GM12878 (cell line): ENCODE measurements around the gene TMEM170B. TPM values are rescaled to one million over a fixed set of nuclear protein-coding genes. Genes with fewer than 3 reads are reported as not detected.

ENCODE experiments used
- ATAC-seq: fragments of 200-7000 bp; cut with Tn5 transposase; 3 replicates; pipeline ENCODE4 v1.9.1; 2020; ENCODE audit warnings: mild to moderate bottlenecking, moderate library complexity
- BruUV-seq: library from RNA; stranded (reverse); fragments of 400-500 nt; replicated peaks from 2 replicates; lab custom pipeline; 2021; lab: Mats Ljungman, UMichigan
- CTCF ChIA-PET: fragments of 300-600 bp; sonication (Branson Sonifier 250); formaldehyde crosslinking; extraction: SDS; loops from one replicate; lab custom pipeline; 2021; ENCODE audit warnings: inconsistent platforms; lab: Yijun Ruan, JAX
- POLR2A ChIA-PET: fragments of 350-600 bp; formaldehyde crosslinking; extraction: SDS; loops from one replicate; lab custom pipeline; 2021; ENCODE audit warnings: inconsistent platforms; lab: Charles Lee
- RAD21 ChIA-PET: fragments of 300-600 bp; sonication (Branson Sonifier 250); formaldehyde crosslinking; loops from one replicate; lab custom pipeline; 2023; ENCODE audit warnings: antibody characterized with exemption; ENCODE audit not compliant: unreplicated experiment; lab: Charles Lee
- SMC1A ChIA-PET: fragments of 300-600 bp; sonication (Branson Sonifier 250); formaldehyde crosslinking; loops from one replicate; lab custom pipeline; 2023; ENCODE audit not compliant: unreplicated experiment, uncharacterized antibody; lab: Charles Lee
- DNase-seq: peaks from one replicate; pipeline ENCODE4 v3.0.0-alpha.2; 2011; ENCODE audit warnings: low read depth, low spot score
- FAIRE-seq: peaks from 3 replicates; lab custom pipeline; 2011; peaks lifted over from hg19 to GRCh38; lab: Jason Lieb, UNC
- H2AFZ ChIP-seq: 2 replicates; pipeline ENCODE4 v1.6.0; 2011; ENCODE audit warnings: low read depth, low read length, control low read depth; ENCODE audit not compliant: control insufficient read depth
- H3K27ac ChIP-seq: 2 replicates; pipeline ENCODE4 v1.5.1; 2011; ENCODE audit warnings: control low read depth; ENCODE audit not compliant: control insufficient read depth, insufficient read depth
- H3K27me3 ChIP-seq, 2 experiments: replicated peaks in 1 of 2; 2 replicates each; pipeline versions ENCODE4 v1.6.0 to v1.6.1; 2011; ENCODE audit warnings: low read length in 1 of 2; ENCODE audit not compliant: control insufficient read depth in 2 of 2, insufficient read depth in 2 of 2
- H3K36me3 ChIP-seq, 2 experiments: 2 replicates each; pipeline ENCODE4 v1.5.1; 2011; ENCODE audit warnings: low read length in 1 of 2; ENCODE audit not compliant: control insufficient read depth in 2 of 2, insufficient read depth in 2 of 2
- H3K4me1 ChIP-seq: 2 replicates; pipeline ENCODE4 v1.6.1; 2011; ENCODE audit warnings: mild to moderate bottlenecking, low read length, moderate library complexity, mixed read lengths; ENCODE audit not compliant: control insufficient read depth, insufficient read depth
- H3K4me2 ChIP-seq: 2 replicates; pipeline ENCODE4 v1.6.0; 2011; ENCODE audit warnings: control low read depth; ENCODE audit not compliant: control insufficient read depth, insufficient read depth
- H3K4me3 ChIP-seq: fragments of 200-600 bp; sonication (generic); 2 replicates; pipeline ENCODE4 v1.5.1; 2016
- H3K79me2 ChIP-seq: 2 replicates; pipeline ENCODE4 v1.6.0; 2011; ENCODE audit warnings: low read length; ENCODE audit not compliant: control insufficient read depth, insufficient read depth
- H3K9ac ChIP-seq: 2 replicates; pipeline ENCODE4 v1.8.0; 2011; ENCODE audit warnings: low read length, control low read depth, mixed read lengths; ENCODE audit not compliant: control insufficient read depth, insufficient read depth
- H3K9me3 ChIP-seq: replicated peaks from 3 replicates; pipeline ENCODE4 v1.5.1; 2011; ENCODE audit warnings: mild to moderate bottlenecking, low read length; ENCODE audit not compliant: control insufficient read depth, insufficient read depth
- H4K20me1 ChIP-seq: 2 replicates; pipeline ENCODE4 v1.6.0; 2011; ENCODE audit not compliant: control insufficient read depth, insufficient read depth
- BACH1 ChIP-seq: fragments of 450-650 bp; IDR thresholded peaks from 2 replicates; pipeline ENCODE4 v1.6.1; 2017; ENCODE audit warnings: mild to moderate bottlenecking, borderline replicate concordance
- BMI1 ChIP-seq: fragments of 450-650 bp; IDR thresholded peaks from 2 replicates; pipeline ENCODE4 v1.6.1; 2016; ENCODE audit warnings: mild to moderate bottlenecking, moderate library complexity, borderline replicate concordance
- FOXM1 ChIP-seq: IDR thresholded peaks from 2 replicates; pipeline ENCODE4 v1.6.1; 2012; ENCODE audit warnings: low read depth, mild to moderate bottlenecking, inconsistent platforms, low read length, moderate library complexity
- NFYB ChIP-seq: IDR thresholded peaks from 2 replicates; pipeline ENCODE4 v1.6.1; 2011; ENCODE audit warnings: low read depth, mild to moderate bottlenecking, low read length, improper control_type of control experiment, moderate library complexity; ENCODE audit not compliant: insufficient read depth
- ZNF217 ChIP-seq: fragments of 450-650 bp; IDR thresholded peaks from 2 replicates; pipeline ENCODE4 v1.6.1; 2017; ENCODE audit warnings: antibody characterized with exemption, mild to moderate bottlenecking
- ZSCAN29 ChIP-seq: fragments of 450-650 bp; IDR thresholded peaks from 2 replicates; pipeline ENCODE4 v1.6.1; 2017; ENCODE audit warnings: mild to moderate bottlenecking, moderate library complexity
- WGBS: methylation state at CpG from one replicate; pipeline ENCODE4 v1.1.6; 2016; ENCODE audit warnings: low lambda C conversion rate; ENCODE audit not compliant: insufficient replicate concordance, insufficient coverage; ENCODE audit errors: missing lambda C conversion rate; 5-methylcytosine and 5-hydroxymethylcytosine counted together
- in situ Hi-C: fragments of 300-500 bp; cut with MboI; formaldehyde crosslinking; loops from 9 replicates; pipeline ENCODE4 v1.14.3; 2018; ENCODE audit warnings: mixed read lengths
- intact Hi-C: fragments of 100-400 bp; cut with micrococcal nuclease; formaldehyde crosslinking; loops from one replicate; pipeline ENCODE4 v1.14.2; 2022; ENCODE audit not compliant: unreplicated experiment
- polyA plus RNA-seq, 11 experiments: library from polyadenylated mRNA; depleted of rRNA in 4 of 11; unstranded in 6 of 11; stranded (reverse) in 5 of 11; fragments of >200 nt; fragmentation: Nextera tagmentation in 4 of 11; fragmentation: Illumina TruSeq in 1 of 11; extraction: Ambion mirVana in 4 of 11; extraction: Trizol in 1 of 11; gene quantifications; 1 replicate in 1 of 11; 2 replicates in 10 of 11; pipeline versions ENCODE4 v1.2.1 to v1.2.3, GENCODE V29; 2011 to 2016; ENCODE audit warnings: inconsistent platforms in 2 of 11, missing spikeins in 2 of 11, low read depth in 1 of 11
- total RNA-seq, 4 experiments: library from RNA; depleted of rRNA in 3 of 4; stranded (reverse); fragments of >200 nt in 3 of 4; fragmentation: Illumina TruSeq in 1 of 4; extraction: Trizol in 1 of 4; gene quantifications; 2 replicates each; pipeline versions ENCODE4 v1.2.1 to v1.2.3, GENCODE V29; 2013 to 2021
- TF ChIP-seq, protein P1 (sequence below): fragments of 450-650 bp; IDR thresholded peaks from 2 replicates; pipeline ENCODE4 v1.6.1; 2017; ENCODE audit warnings: mild to moderate bottlenecking, low read depth, inconsistent platforms; ENCODE audit not compliant: poor library complexity, severe bottlenecking
- TF ChIP-seq, protein P2 (sequence below): fragments of 450-650 bp; IDR thresholded peaks from 2 replicates; pipeline ENCODE4 v1.6.1; 2017; ENCODE audit warnings: mild to moderate bottlenecking

TMEM170B gene
- total and polyA plus RNA-seq, 10 of the 15 experiments (the other 5 are each of a cell fraction or from before 2014, with no cell fraction given) = 0.38 to 10.3 (median 4.2) TPM

- ChIA-PET SMC1A (no interaction called here), POLR2A (no interaction called here), RAD21 (no interaction called here), CTCF (no interaction called here)
- peaks cover 2 to 3% of the 10 kb centered on the region in 2 experiments; a peak in 2 of 4 replicates for H3K27me3 ChIP-seq
- no peak overlapping the region for H3K9ac ChIP-seq
- H3K4me1 ChIP-seq = no peaks in the 10 kb centered on the region
- no TSS peak for BruUV-seq
- H3K27ac ChIP-seq = no peak overlapping the region
- intact Hi-C loops (no loop called here), in situ Hi-C loops (no loop called here)
- no peak overlapping the region for H3K4me3 ChIP-seq
- WGBS = 26% methylated on average over 3 of the region's 3 CpGs
- no peaks in the 10 kb centered on the region for H3K9me3 ChIP-seq
- H3K4me2 ChIP-seq = no peak overlapping the region
- no peaks in the 10 kb centered on the region for H3K36me3 ChIP-seq
- TF ChIP-seq BACH1 (no peak), ZNF217 (no peak), BMI1 (no peak), ZSCAN29 (no peak), FOXM1 (no peak), NFYB (no peak)
- TF ChIP-seq, protein P1, sequence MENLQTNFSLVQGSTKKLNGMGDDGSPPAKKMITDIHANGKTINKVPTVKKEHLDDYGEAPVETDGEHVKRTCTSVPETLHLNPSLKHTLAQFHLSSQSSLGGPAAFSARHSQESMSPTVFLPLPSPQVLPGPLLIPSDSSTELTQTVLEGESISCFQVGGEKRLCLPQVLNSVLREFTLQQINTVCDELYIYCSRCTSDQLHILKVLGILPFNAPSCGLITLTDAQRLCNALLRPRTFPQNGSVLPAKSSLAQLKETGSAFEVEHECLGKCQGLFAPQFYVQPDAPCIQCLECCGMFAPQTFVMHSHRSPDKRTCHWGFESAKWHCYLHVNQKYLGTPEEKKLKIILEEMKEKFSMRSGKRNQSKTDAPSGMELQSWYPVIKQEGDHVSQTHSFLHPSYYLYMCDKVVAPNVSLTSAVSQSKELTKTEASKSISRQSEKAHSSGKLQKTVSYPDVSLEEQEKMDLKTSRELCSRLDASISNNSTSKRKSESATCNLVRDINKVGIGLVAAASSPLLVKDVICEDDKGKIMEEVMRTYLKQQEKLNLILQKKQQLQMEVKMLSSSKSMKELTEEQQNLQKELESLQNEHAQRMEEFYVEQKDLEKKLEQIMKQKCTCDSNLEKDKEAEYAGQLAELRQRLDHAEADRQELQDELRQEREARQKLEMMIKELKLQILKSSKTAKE = no peak
- TF ChIP-seq, protein P2, sequence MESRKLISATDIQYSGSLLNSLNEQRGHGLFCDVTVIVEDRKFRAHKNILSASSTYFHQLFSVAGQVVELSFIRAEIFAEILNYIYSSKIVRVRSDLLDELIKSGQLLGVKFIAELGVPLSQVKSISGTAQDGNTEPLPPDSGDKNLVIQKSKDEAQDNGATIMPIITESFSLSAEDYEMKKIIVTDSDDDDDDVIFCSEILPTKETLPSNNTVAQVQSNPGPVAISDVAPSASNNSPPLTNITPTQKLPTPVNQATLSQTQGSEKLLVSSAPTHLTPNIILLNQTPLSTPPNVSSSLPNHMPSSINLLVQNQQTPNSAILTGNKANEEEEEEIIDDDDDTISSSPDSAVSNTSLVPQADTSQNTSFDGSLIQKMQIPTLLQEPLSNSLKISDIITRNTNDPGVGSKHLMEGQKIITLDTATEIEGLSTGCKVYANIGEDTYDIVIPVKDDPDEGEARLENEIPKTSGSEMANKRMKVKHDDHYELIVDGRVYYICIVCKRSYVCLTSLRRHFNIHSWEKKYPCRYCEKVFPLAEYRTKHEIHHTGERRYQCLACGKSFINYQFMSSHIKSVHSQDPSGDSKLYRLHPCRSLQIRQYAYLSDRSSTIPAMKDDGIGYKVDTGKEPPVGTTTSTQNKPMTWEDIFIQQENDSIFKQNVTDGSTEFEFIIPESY = no peak
- DNase-seq (no peak), FAIRE-seq (no peak), ATAC-seq (no peak)
- H2AFZ ChIP-seq = no peak overlapping the region
- H4K20me1 ChIP-seq = no peaks in the 10 kb centered on the region
- no peaks in the 10 kb centered on the region for H3K79me2 ChIP-seq
Measured at GRCh38 chr6:11604215-11604614, 66.7 kb downstream of the TMEM170B start.
